Sigmoid colon (tissue), 4 donors: ENCODE data around the gene CEP83.

Experiments
- CTCF ChIP-seq, 4 experiments: fragments of 450-650 bp in 3 of 4; fragments of 200-600 bp in 1 of 4; IDR thresholded peaks; one replicate each; pipeline ENCODE4 v1.5.1; 2016 to 2019; ENCODE audit warnings: antibody characterized with exemption in 4 of 4, mild to moderate bottlenecking in 3 of 4, moderate library complexity in 2 of 4
- POLR2AphosphoS5 ChIP-seq, 4 donors: sonication (generic); formaldehyde crosslinking; IDR thresholded peaks; one replicate each; pipeline ENCODE4 v1.6.1; 2017; ENCODE audit warnings: antibody characterized with exemption in 4 of 4

- TF ChIP-seq CTCF (IDR thresholded peaks at IDR 0.05) = no peak
- TF ChIP-seq POLR2AphosphoS5 (IDR thresholded peaks at IDR 0.05) = no peak
These were observed 172.4 kb downstream of the CEP83 start for GRCh38 chr12:94287245-94287628.
